Measurements from ENCODE around the gene RAVER2. TPM values are rescaled to one million over a fixed set of nuclear protein-coding genes. Genes with fewer than 3 reads are reported as not detected.
A peak's percentile ranks its signal among the peaks of the same experiment; 100 is the strongest.

RAVER2 gene
- polyA plus RNA-seq, 1 donor (not counting 4 experiments of a cell fraction or from before 2014, with no cell fraction given) = 9.1 TPM

DNA sequence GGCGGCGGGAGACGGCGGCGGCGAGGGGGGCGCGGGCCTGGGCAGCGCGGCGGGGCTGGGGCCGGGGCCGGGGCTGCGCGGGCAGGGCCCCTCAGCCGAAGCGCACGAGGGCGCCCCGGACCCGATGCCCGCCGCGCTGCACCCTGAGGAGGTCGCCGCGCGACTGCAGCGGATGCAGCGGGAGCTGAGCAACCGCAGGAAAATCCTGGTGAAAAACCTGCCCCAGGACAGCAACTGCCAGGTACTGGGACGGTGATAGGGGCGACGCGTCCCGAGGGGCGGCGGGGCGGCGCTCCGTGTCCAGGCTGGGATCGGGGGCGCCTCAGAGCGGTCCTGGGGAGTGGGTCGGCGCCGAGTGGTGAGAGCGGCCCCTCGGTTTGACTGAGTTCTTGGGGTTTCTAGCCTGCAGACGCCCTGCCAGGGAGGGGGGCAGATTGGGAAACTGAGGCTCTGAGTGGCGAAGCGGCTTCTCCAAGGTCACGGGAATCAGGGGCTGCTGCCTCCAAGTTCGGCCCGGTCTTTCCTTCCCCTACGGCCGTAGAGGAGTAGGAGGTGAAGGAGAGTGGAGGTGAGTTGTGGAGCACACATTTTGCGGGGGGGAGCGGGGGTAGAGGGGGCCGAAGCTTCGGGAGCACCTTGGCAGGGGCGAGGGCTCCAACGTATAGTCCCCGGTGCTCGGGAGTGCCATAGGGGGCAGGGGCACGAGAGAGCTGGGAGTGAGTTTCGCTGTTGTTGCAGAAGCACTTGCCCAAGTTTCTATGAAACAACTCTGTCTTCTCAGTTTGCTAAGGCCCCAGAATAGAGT lies 508 bp downstream of the RAVER2 start:
- H3K36me3 ChIP-seq (ENCODE audit: control insufficient read depth in 2 of 2, extremely low read depth in 1 of 2, insufficient read depth in 2 of 2, low read length in 2 of 2) = no peaks in the 10 kb centered on the region
- no peaks in the 10 kb centered on the region for H3K79me2 ChIP-seq (ENCODE audit: control insufficient read depth, insufficient read depth, low read length)
- H3K9me3 ChIP-seq (ENCODE audit: control insufficient read depth, low read depth, low read length) = no peaks in the 10 kb centered on the region
- peak overlapping the region; percentile 91 for H3K4me2 ChIP-seq (ENCODE audit: control insufficient read depth, extremely low read depth, insufficient read depth, low read depth, low read length)
- H3K4me3 ChIP-seq (ENCODE audit: control insufficient read depth in 2 of 3, extremely low read depth in 1 of 3, insufficient read depth in 2 of 3, low read depth in 1 of 3, low read length in 3 of 3) = peak overlapping the region; percentile 72 to 84 (median 79)
- TF ChIP-seq EZH2 (IDR thresholded peaks at IDR 0.05; ENCODE audit: low read length) = no peak
- TF ChIP-seq, protein P1, sequence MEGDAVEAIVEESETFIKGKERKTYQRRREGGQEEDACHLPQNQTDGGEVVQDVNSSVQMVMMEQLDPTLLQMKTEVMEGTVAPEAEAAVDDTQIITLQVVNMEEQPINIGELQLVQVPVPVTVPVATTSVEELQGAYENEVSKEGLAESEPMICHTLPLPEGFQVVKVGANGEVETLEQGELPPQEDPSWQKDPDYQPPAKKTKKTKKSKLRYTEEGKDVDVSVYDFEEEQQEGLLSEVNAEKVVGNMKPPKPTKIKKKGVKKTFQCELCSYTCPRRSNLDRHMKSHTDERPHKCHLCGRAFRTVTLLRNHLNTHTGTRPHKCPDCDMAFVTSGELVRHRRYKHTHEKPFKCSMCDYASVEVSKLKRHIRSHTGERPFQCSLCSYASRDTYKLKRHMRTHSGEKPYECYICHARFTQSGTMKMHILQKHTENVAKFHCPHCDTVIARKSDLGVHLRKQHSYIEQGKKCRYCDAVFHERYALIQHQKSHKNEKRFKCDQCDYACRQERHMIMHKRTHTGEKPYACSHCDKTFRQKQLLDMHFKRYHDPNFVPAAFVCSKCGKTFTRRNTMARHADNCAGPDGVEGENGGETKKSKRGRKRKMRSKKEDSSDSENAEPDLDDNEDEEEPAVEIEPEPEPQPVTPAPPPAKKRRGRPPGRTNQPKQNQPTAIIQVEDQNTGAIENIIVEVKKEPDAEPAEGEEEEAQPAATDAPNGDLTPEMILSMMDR (optimal IDR thresholded peaks at IDR 0.05 in 1 of 3, IDR thresholded peaks at IDR 0.05 in 1 of 3, conservative IDR thresholded peaks at IDR 0.05 in 1 of 3; ENCODE audit: extremely low read depth in 1 of 3, insufficient read depth in 2 of 3, low read length in 3 of 3) = no peak
- H4K20me1 ChIP-seq (ENCODE audit: control insufficient read depth, extremely low read depth, insufficient read depth, low read length) = no peaks in the 10 kb centered on the region
- H3K27ac ChIP-seq (ENCODE audit: control insufficient read depth, insufficient read depth, low read length) = peak overlapping the region; percentile 26
- dilution Hi-C loops (cut with MboI; ENCODE audit: extremely low pct_ligation_motif_present, low sequenced_read_pairs) = no loop called here
- no peaks in the 10 kb centered on the region for H3K27me3 ChIP-seq (ENCODE audit: control insufficient read depth, extremely low read depth, insufficient read depth, low read length)
- H3K9ac ChIP-seq (ENCODE audit: control insufficient read depth, extremely low read depth, insufficient read depth, low read length) = peak overlapping the region; percentile 78
- no peaks in the 10 kb centered on the region for H3K4me1 ChIP-seq (ENCODE audit: control insufficient read depth, extremely low read depth, insufficient read depth, low read length)
- FAIRE-seq (no peak), DNase-seq (ENCODE audit: low read depth, low spot score) (no peak)
- H3K9me1 ChIP-seq (ENCODE audit: control insufficient read depth, extremely low read depth, insufficient read depth, low read length) = no peaks in the 10 kb centered on the region
- H2AFZ ChIP-seq (ENCODE audit: control insufficient read depth, low read length) = peak overlapping the region; percentile 92

DNA sequence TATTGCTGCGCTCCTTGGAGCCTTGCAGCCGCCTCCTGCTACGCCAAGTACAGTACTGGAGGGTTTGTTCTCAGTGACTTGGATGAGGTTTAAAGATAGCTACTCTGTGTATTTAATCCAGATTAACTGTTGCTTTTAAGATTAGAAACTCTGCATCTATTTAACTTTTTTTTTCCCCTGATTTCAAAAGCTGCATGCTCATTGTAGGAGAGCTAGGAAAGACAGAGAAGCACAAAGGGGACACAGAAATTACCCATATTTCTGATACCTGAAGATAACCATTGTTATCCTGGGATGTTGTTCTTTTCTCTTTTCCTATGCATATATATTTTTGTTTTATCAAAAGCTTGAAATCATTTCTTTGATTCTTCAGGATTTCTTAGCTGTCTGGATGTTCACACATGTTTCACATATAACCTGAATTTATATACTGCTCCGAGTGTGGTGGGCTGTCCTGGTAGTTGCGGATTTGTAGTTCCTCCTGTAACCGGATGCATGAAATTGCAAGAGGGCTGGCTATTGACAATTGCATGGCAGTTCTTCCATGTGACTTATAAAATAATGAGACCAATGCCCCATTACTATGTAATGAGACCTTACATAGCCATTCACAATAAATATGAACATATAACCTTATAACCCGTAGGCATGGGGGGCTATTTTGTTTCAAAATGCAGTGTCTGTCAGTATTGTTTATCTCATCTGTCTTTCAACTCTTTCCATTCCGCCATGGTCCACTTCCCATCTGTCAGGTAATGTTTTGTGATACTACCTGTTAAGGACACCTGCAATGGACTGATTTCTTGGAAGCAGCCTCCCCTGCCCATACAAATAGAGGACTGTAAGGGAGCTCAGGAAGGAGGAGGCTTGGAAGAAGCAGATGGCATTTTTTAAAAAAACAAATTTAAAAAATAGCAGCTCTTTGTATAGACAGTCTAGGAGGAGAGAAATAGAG lies 1.4 kb downstream of the RAVER2 start:
- Histone ChIP-seq H3K9me3 (ENCODE audit: control insufficient read depth, low read depth, low read length) (no peaks in the 10 kb centered on the region), H3K36me3 (ENCODE audit: control insufficient read depth in 2 of 2, extremely low read depth in 1 of 2, insufficient read depth in 2 of 2, low read length in 2 of 2) (no peaks in the 10 kb centered on the region), H3K27ac (ENCODE audit: control insufficient read depth, insufficient read depth, low read length) (no peak overlapping the region), H3K27me3 (ENCODE audit: control insufficient read depth, extremely low read depth, insufficient read depth, low read length) (no peaks in the 10 kb centered on the region), H3K79me2 (ENCODE audit: control insufficient read depth, insufficient read depth, low read length) (no peaks in the 10 kb centered on the region), H3K9me1 (ENCODE audit: control insufficient read depth, extremely low read depth, insufficient read depth, low read length) (no peaks in the 10 kb centered on the region), H3K4me1 (ENCODE audit: control insufficient read depth, extremely low read depth, insufficient read depth, low read length) (no peaks in the 10 kb centered on the region), H3K9ac (ENCODE audit: control insufficient read depth, extremely low read depth, insufficient read depth, low read length) (peak overlapping the region; percentile 78), H3K4me3 (ENCODE audit: control insufficient read depth in 2 of 3, extremely low read depth in 1 of 3, insufficient read depth in 2 of 3, low read depth in 1 of 3, low read length in 3 of 3) (peak overlapping the region; percentile 72 to 84 (median 79)), H4K20me1 (ENCODE audit: control insufficient read depth, extremely low read depth, insufficient read depth, low read length) (no peaks in the 10 kb centered on the region), H3K4me2 (ENCODE audit: control insufficient read depth, extremely low read depth, insufficient read depth, low read depth, low read length) (peak overlapping the region; percentile 91), H2AFZ (ENCODE audit: control insufficient read depth, low read length) (peak overlapping the region; percentile 92)
- TF ChIP-seq, protein P1 (optimal IDR thresholded peaks at IDR 0.05 in 1 of 3, IDR thresholded peaks at IDR 0.05 in 1 of 3, conservative IDR thresholded peaks at IDR 0.05 in 1 of 3; ENCODE audit: extremely low read depth in 1 of 3, insufficient read depth in 2 of 3, low read length in 3 of 3) = no peak
- no peak for TF ChIP-seq EZH2 (IDR thresholded peaks at IDR 0.05; ENCODE audit: low read length)
- dilution Hi-C loops (cut with MboI; ENCODE audit: extremely low pct_ligation_motif_present, low sequenced_read_pairs) = no loop called here
- DNase-seq (ENCODE audit: low read depth, low spot score) (no peak), FAIRE-seq (no peak)

All from keratinocyte (primary cell).